Measurements from ENCODE around the gene MEGF6. TPM values are rescaled to one million over a fixed set of nuclear protein-coding genes. Genes with fewer than 3 reads are reported as not detected.

The MEGF6 gene
- total RNA-seq, 4 donors from 2014 or later: 66.7 to 120 (median 74.5) TPM

GRCh38 chr1:3652548-3653285 lies 41.4 kb upstream of the MEGF6 start:
- no CpG with 5 or more reads among the region's 68 CpGs for WGBS
- H3K4me3 ChIP-seq: peak overlapping the region; percentile 50
- H3K4me1 ChIP-seq: peaks cover 43% of the 10 kb centered on the region
- peak in 1 of 2 donors; percentile 54 for DNase-seq (ENCODE audit: low spot score in 2 of 2)
- no peaks in the 10 kb centered on the region for H3K36me3 ChIP-seq
- no peaks in the 10 kb centered on the region for H3K9me3 ChIP-seq
- no peak overlapping the region for H3K27ac ChIP-seq
- peaks cover 76% of the 10 kb centered on the region for H3K27me3 ChIP-seq
- no peak for TF ChIP-seq POLR2AphosphoS5 (IDR thresholded peaks at IDR 0.05)

- no peak within 1 kb of the TSS for H3K27ac ChIP-seq
- TF ChIP-seq EP300 (IDR thresholded peaks at IDR 0.05): no peak
- no peak for TF ChIP-seq CTCF (IDR thresholded peaks at IDR 0.05)
- TF ChIP-seq POLR2AphosphoS5 (IDR thresholded peaks at IDR 0.05): no peak
- no peak for TF ChIP-seq POLR2A (IDR thresholded peaks at IDR 0.05)
- no peaks in the 10 kb centered on the region for H3K9me3 ChIP-seq
- peaks cover 4% of the 10 kb centered on the region for H3K36me3 ChIP-seq
- H3K4me1 ChIP-seq: peaks cover 43% of the 10 kb centered on the region
- WGBS: 0% methylated on average over 2 of the region's 80 CpGs
- peak within 1 kb of the TSS; percentile 50 for H3K4me3 ChIP-seq
- peaks cover 69% of the 10 kb centered on the region for H3K27me3 ChIP-seq
- DNase-seq (ENCODE audit: low spot score in 2 of 2): peak in 1 of 2 donors; percentile 54
Measured at GRCh38 chr1:3651930-3652547, 40.7 kb upstream of the MEGF6 start, which contains the start of gene TP73. Gene TP73, plus strand, starts transcription at chr1:3652516. Its CDS starts 29,850 bp downstream, at chr1:3682366.

- Histone ChIP-seq H3K27me3 (peaks cover 61% of the 10 kb centered on the region), H3K9me3 (no peaks in the 10 kb centered on the region), H3K4me3 (peak overlapping the region; percentile 75), H3K27ac (no peak overlapping the region), H3K4me1 (peaks cover 43% of the 10 kb centered on the region), H3K36me3 (peaks cover 10% of the 10 kb centered on the region)
- TF ChIP-seq EP300 (IDR thresholded peaks at IDR 0.05) (no peak), CTCF (IDR thresholded peaks at IDR 0.05) (no peak), POLR2AphosphoS5 (IDR thresholded peaks at IDR 0.05) (no peak), POLR2A (IDR thresholded peaks at IDR 0.05) (no peak)
- 3% methylated on average over 19 of the region's 83 CpGs for WGBS
- peak in 1 of 2 donors; percentile 64 for DNase-seq (ENCODE audit: low spot score in 2 of 2)
Measured at GRCh38 chr1:3651026-3651929, 40.0 kb upstream of the MEGF6 start.

GRCh38 chr1:3650248-3651025 lies 39.1 kb upstream of the MEGF6 start:
- H3K4me3 ChIP-seq: peak overlapping the region; percentile 75
- peaks cover 19% of the 10 kb centered on the region for H3K36me3 ChIP-seq
- 25% methylated on average over 17 of the region's 50 CpGs for WGBS
- H3K9me3 ChIP-seq: no peaks in the 10 kb centered on the region
- peaks cover 54% of the 10 kb centered on the region for H3K27me3 ChIP-seq
- DNase-seq (ENCODE audit: low spot score in 2 of 2): peak in 1 of 2 donors; percentile 59
- TF ChIP-seq POLR2AphosphoS5 (IDR thresholded peaks at IDR 0.05) (peak in 1 of 3 donors; percentile 59), POLR2A (IDR thresholded peaks at IDR 0.05) (no peak), CTCF (IDR thresholded peaks at IDR 0.05) (no peak)
- peaks cover 43% of the 10 kb centered on the region for H3K4me1 ChIP-seq
- H3K27ac ChIP-seq: no peak overlapping the region

Data from suprapubic skin (tissue), 4 donors.